ENCODE measurements around the gene EIF3I.

Gene EIF3I

DNA sequence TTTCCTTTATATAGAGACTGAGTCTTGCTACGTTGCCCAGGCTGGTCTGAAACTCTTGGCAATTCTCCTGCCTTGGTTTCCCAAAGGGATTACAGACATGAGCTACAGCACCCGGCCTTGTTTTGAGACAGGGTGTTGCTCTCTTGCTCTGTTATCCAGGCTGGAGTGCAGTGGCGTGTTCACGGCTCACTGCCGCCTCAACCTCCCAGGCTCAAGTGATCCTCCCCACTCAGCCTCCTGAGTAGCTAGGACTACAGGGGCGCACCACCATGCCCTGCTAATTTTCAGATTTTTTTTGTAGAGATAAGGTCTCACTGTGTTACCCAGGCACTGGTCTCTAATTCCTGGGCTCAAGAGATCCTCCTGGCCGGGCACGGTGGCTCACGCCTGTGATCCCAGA lies 43.6 kb downstream of the EIF3I start:
- TF ChIP-seq TAF1 (IDR thresholded peaks at IDR 0.05; ENCODE audit: borderline replicate concordance, insufficient read depth, low read length) = no peak

DNA sequence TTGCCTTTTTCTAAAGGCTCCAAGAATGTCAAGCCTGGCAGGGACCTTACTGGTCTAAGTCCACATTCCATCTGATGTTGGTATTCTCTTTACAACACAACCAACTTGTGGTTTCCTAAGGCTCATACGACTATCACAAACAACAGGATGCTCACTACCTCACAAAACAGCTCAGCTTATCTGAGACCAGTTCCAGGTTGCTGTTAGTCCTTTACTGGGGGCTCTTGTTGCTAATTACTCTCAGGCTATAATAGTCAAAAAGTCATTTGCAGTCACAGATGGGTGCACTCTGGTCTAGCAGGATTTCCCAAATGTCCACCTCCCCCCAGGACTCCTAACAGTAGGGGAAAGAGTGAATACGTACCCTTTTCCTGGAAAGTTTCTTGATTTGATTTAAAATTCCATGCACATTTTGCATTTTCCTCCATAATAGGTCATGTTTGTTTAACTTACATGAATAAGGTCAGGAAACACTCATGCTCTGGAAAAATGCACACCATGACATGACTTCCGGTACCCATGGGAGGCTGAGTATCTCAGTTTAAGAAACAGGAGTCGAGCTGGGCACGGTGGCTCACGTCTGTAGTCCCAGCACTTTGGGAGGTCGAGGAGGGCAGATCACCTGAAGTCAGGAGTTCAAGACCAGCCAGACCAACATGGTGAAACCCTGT lies 44.8 kb downstream of the EIF3I start:
- TF ChIP-seq TAF1 (IDR thresholded peaks at IDR 0.05; ENCODE audit: borderline replicate concordance, insufficient read depth, low read length) (no peak), SIN3A (IDR thresholded peaks at IDR 0.05; ENCODE audit: borderline replicate concordance, insufficient read depth, low read length) (no peak), FOXP2 (optimal IDR thresholded peaks at IDR 0.05; ENCODE audit: borderline replicate concordance, extremely low read depth, extremely low read length, insufficient read depth) (no peak), POLR2AphosphoS5 (IDR thresholded peaks at IDR 0.05; ENCODE audit: low read depth, low read length) (no peak)
- TF ChIP-seq, protein P1, sequence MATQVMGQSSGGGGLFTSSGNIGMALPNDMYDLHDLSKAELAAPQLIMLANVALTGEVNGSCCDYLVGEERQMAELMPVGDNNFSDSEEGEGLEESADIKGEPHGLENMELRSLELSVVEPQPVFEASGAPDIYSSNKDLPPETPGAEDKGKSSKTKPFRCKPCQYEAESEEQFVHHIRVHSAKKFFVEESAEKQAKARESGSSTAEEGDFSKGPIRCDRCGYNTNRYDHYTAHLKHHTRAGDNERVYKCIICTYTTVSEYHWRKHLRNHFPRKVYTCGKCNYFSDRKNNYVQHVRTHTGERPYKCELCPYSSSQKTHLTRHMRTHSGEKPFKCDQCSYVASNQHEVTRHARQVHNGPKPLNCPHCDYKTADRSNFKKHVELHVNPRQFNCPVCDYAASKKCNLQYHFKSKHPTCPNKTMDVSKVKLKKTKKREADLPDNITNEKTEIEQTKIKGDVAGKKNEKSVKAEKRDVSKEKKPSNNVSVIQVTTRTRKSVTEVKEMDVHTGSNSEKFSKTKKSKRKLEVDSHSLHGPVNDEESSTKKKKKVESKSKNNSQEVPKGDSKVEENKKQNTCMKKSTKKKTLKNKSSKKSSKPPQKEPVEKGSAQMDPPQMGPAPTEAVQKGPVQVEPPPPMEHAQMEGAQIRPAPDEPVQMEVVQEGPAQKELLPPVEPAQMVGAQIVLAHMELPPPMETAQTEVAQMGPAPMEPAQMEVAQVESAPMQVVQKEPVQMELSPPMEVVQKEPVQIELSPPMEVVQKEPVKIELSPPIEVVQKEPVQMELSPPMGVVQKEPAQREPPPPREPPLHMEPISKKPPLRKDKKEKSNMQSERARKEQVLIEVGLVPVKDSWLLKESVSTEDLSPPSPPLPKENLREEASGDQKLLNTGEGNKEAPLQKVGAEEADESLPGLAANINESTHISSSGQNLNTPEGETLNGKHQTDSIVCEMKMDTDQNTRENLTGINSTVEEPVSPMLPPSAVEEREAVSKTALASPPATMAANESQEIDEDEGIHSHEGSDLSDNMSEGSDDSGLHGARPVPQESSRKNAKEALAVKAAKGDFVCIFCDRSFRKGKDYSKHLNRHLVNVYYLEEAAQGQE (IDR thresholded peaks at IDR 0.05; ENCODE audit: insufficient read depth in 1 of 2, low read depth in 2 of 2, low read length in 2 of 2) = no peak

DNA sequence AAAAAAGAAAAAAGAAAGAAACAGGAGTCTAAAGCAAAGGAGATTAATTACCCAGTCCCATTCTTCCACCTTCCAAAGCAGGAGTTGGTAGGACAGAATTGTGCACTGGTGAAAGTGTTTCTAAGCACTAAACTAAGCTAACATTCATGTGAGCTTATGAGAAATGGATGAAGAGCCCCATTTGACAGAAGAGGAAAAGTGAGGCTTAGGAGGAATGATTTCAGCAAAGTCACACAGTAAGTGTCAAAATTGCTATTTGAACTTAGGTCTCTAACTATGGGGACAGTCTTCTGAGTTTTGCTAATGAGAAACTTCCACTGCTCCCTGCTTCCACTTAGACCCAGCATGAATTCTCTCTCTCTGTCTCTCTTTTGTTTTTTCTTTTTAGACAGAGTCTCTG lies 47.5 kb downstream of the EIF3I start:
- TF ChIP-seq FOXP2 (optimal IDR thresholded peaks at IDR 0.05; ENCODE audit: borderline replicate concordance, extremely low read depth, extremely low read length, insufficient read depth) (no peak), POLR2AphosphoS5 (IDR thresholded peaks at IDR 0.05; ENCODE audit: low read depth, low read length) (no peak), TAF1 (IDR thresholded peaks at IDR 0.05; ENCODE audit: borderline replicate concordance, insufficient read depth, low read length) (no peak)

DNA sequence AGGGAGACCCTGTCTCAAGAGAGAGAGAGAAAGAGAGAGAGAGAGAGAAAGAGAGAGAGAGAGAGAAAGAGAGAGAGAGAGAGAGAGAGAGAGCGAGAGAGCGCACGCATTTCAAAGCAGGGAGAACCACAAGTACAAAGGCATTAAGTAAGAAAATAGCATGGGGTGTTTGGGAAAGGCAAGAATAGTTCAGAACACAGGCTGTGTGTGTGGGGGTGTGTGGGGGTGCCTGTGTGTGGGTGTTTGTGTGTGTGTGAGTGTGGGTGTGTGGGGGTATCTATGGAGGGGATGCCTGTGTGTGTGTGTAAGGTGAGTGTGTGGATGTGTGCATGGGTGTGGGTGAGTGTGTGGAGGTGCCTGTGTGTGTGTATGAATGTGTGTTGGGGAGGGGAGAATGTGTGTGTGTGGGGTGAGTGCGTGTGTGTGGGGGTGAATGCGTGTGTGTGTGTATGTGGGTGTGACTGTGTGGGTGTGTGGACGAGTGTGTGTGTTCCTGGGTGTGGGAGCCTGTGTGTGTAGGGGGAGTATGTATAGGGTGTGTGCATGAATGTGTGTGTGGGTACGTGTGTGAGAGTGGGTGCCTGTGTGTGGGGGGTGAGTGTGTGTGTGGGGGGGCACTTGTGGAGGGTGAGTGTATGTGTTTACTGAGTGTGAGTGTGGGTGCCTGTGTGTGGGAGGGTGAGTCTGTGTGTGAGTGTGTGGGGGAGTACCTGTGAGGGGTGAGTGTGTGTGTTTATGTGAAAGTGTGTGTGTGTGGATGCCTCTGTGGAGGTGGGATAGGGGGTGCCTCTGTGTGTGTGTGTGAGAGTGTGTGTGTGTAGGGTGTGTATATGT lies 50.6 kb downstream of the EIF3I start:
- TF ChIP-seq, protein P1 (IDR thresholded peaks at IDR 0.05; ENCODE audit: insufficient read depth in 1 of 2, low read depth in 2 of 2, low read length in 2 of 2) = no peak

DNA sequence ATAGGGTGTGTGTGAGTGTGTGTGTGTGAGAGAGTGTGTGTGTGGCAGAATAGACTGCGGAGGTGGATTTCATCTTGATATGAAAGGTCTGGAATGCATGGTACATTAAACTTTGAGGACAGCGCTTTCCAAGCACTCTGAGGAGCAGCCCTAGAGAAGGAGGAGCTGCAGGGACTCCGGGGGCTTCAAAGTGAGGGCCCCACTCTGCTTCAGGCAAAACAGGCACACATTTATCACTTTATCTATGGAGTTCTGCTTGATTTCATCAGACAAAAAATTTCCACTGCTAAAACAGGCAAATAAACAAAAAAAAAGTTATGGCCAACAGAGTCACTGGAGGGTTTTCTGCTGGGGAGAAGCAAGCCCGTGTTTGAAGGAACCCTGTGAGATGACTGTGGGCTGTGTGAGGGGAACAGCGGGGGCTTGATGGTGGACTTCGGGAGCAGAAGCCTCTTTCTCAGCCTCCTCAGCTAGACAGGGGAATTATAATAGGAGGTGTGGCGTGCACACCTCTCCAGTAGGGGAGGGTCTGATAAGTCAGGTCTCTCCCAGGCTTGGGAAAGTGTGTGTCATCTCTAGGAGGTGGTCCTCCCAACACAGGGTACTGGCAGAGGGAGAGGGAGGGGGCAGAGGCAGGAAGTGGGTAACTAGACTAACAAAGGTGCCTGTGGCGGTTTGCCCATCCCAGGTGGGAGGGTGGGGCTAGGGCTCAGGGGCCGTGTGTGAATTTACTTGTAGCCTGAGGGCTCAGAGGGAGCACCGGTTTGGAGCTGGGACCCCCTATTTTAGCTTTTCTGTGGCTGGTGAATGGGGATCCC lies 51.4 kb downstream of the EIF3I start:
- TF ChIP-seq FOXP2 (optimal IDR thresholded peaks at IDR 0.05; ENCODE audit: borderline replicate concordance, extremely low read depth, extremely low read length, insufficient read depth) = no peak
- TF ChIP-seq, protein P1 (IDR thresholded peaks at IDR 0.05; ENCODE audit: insufficient read depth in 1 of 2, low read depth in 2 of 2, low read length in 2 of 2) = no peak
- TF ChIP-seq POLR2AphosphoS5 (IDR thresholded peaks at IDR 0.05; ENCODE audit: low read depth, low read length) = no peak
- no peak for TF ChIP-seq TAF1 (IDR thresholded peaks at IDR 0.05; ENCODE audit: borderline replicate concordance, insufficient read depth, low read length)
- no peak for TF ChIP-seq SIN3A (IDR thresholded peaks at IDR 0.05; ENCODE audit: borderline replicate concordance, insufficient read depth, low read length)

All from PFSK-1 (cell line).